HepG2 (cell line): Measurements from ENCODE around the gene LGALS14. TPM values are rescaled to one million over a fixed set of nuclear protein-coding genes. Genes with fewer than 3 reads are reported as not detected.

ENCODE experiments used
- ATAC-seq: fragments of 200-7000 bp; cut with Tn5 transposase; 3 replicates; pipeline ENCODE4 v1.9.1; 2020; ENCODE audit warnings: mild to moderate bottlenecking, moderate library complexity
- BruUV-seq: library from RNA; stranded (reverse); fragments of 400-500 nt; replicated peaks from 2 replicates; lab custom pipeline; 2021; lab: Mats Ljungman, UMichigan
- CTCF ChIA-PET: fragments of 300-600 bp; formaldehyde crosslinking; extraction: SDS; loops from one replicate; lab custom pipeline; 2021; ENCODE audit warnings: low total read pairs, inconsistent platforms, low intra/inter-chr PET ratio; lab: Yijun Ruan, JAX
- POLR2A ChIA-PET: fragments of 350-600 bp; sonication (Branson Sonifier 250); formaldehyde crosslinking; loops from one replicate; lab custom pipeline; 2020; ENCODE audit warnings: antibody characterized with exemption, inconsistent platforms; lab: Yijun Ruan, JAX
- DNase-seq: peaks from one replicate; pipeline ENCODE4 v3.0.0-alpha.2; 2015; ENCODE audit warnings: low spot score
- FAIRE-seq: peaks from 3 replicates; lab custom pipeline; 2011; peaks lifted over from hg19 to GRCh38; lab: Jason Lieb, UNC
- H2AFZ ChIP-seq: one replicate; pipeline ENCODE4 v1.6.1; 2011; ENCODE audit warnings: low read length, inconsistent platforms
- H3K27ac ChIP-seq: fragments of 300-600 bp; 3 replicates; pipeline ENCODE4 v1.8.0; 2011; ENCODE audit warnings: mixed run types, mild to moderate bottlenecking, mixed read lengths, low read length, inconsistent platforms; ENCODE audit not compliant: insufficient read depth; ENCODE audit errors: extremely low read length
- H3K27me3 ChIP-seq, 2 experiments: fragments of 200-600 bp in 1 of 2; 2 replicates in 1 of 2; 3 replicates in 1 of 2; pipeline versions ENCODE4 v1.6.0 to v1.8.0; 2011; ENCODE audit warnings: low read length in 2 of 2, mild to moderate bottlenecking in 2 of 2, moderate library complexity in 2 of 2, inconsistent platforms in 1 of 2; ENCODE audit not compliant: insufficient read depth in 2 of 2, control insufficient read depth in 1 of 2
- H3K36me3 ChIP-seq, 2 experiments: fragments of 200-600 bp in 1 of 2; replicated peaks in 1 of 2; 2 replicates in 1 of 2; 3 replicates in 1 of 2; pipeline versions ENCODE4 v1.5.1 to v1.8.0; 2011; ENCODE audit warnings: low read length in 2 of 2, inconsistent platforms in 1 of 2; ENCODE audit not compliant: insufficient read depth in 2 of 2, control insufficient read depth in 1 of 2
- H3K4me1 ChIP-seq: 2 replicates; pipeline ENCODE4 v1.5.1; 2012; ENCODE audit warnings: low read length, inconsistent platforms; ENCODE audit not compliant: insufficient read depth
- H3K4me2 ChIP-seq: 2 replicates; pipeline ENCODE4 v1.6.0; 2011; ENCODE audit warnings: low read depth, low read length, inconsistent platforms
- H3K4me3 ChIP-seq, 3 experiments: fragments of 200-600 bp in 1 of 3; sonication (generic), shearing (Covaris generic) in 1 of 3; replicated peaks in 1 of 3; 2 replicates each; pipeline ENCODE4 v1.5.1; 2011 to 2016; ENCODE audit warnings: low read length in 3 of 3, inconsistent platforms in 2 of 3, low read depth in 2 of 3, mild to moderate bottlenecking in 2 of 3, control low read depth in 1 of 3, mixed read lengths in 1 of 3; ENCODE audit not compliant: insufficient read depth in 1 of 3
- H3K79me2 ChIP-seq: one replicate; pipeline ENCODE4 v1.6.1; 2011; ENCODE audit warnings: low read length, inconsistent platforms; ENCODE audit not compliant: insufficient read depth
- H3K9ac ChIP-seq: 2 replicates; pipeline ENCODE4 v1.6.0; 2011; ENCODE audit warnings: mild to moderate bottlenecking, low read depth, low read length, inconsistent platforms; ENCODE audit not compliant: insufficient read depth
- H3K9me3 ChIP-seq: 2 replicates; pipeline ENCODE4 v1.5.1; 2012; ENCODE audit warnings: mild to moderate bottlenecking, low read length
- H4K20me1 ChIP-seq: 2 replicates; pipeline ENCODE4 v1.6.0; 2011; ENCODE audit warnings: inconsistent platforms, mild to moderate bottlenecking, low read length, moderate library complexity; ENCODE audit not compliant: insufficient read depth
- KMT2A ChIP-seq: sonication (generic); formaldehyde crosslinking; IDR thresholded peaks from 2 replicates; pipeline ENCODE4 v1.4.0; 2020; ENCODE audit warnings: missing genetic modification reagents
- XRCC5 ChIP-seq: fragments of 200-400 bp; formaldehyde crosslinking; optimal IDR thresholded peaks from 2 replicates; pipeline ENCODE3; 2017; ENCODE audit warnings: mild to moderate bottlenecking, low read length
- ZNF557 ChIP-seq: sonication (generic); formaldehyde crosslinking; IDR thresholded peaks from 2 replicates; pipeline ENCODE4 v1.4.0; 2020; ENCODE audit warnings: missing genetic modification reagents
- ZNF660 ChIP-seq: sonication (generic); formaldehyde crosslinking; IDR thresholded peaks from 2 replicates; pipeline ENCODE4 v1.5.1; 2020; ENCODE audit warnings: mild to moderate bottlenecking, low read depth, missing genetic modification reagents, borderline replicate concordance
- ZNF713 ChIP-seq: sonication (generic); formaldehyde crosslinking; IDR thresholded peaks from 2 replicates; pipeline ENCODE4 v1.4.0; 2020; ENCODE audit warnings: mild to moderate bottlenecking, missing genetic modification reagents
- WGBS: methylation state at CpG from one replicate; pipeline ENCODE4 v1.1.6; 2017; ENCODE audit warnings: low lambda C conversion rate; 5-methylcytosine and 5-hydroxymethylcytosine counted together
- in situ Hi-C: cut with HindIII; loops from 2 replicates; pipeline ENCODE4 v1.10.0; 2017; ENCODE audit warnings: low pct_unique_long_range_greater_than_20kb; ENCODE audit not compliant: extremely low pct_ligation_motif_present
- intact Hi-C: fragments of 100-400 bp; cut with micrococcal nuclease; formaldehyde crosslinking; loops from one replicate; pipeline ENCODE4 v1.10.0; 2022; ENCODE audit not compliant: unreplicated experiment
- polyA plus RNA-seq, 8 experiments: library from polyadenylated mRNA; depleted of rRNA in 3 of 8; stranded (reverse) in 7 of 8; unstranded in 1 of 8; fragments of >200 nt; fragmentation: Illumina TruSeq in 4 of 8; extraction: Trizol in 4 of 8; gene quantifications; 2 replicates each; pipeline versions ENCODE4 v1.2.1 to v1.2.3, GENCODE V29; 2011 to 2016; ENCODE audit warnings: low read depth in 4 of 8, missing spikeins in 1 of 8, mixed read lengths in 1 of 8; ENCODE audit not compliant: insufficient read depth in 1 of 8
- total RNA-seq, 5 experiments: library from RNA; depleted of rRNA; stranded (reverse); fragments of >200 nt; fragmentation: Illumina TruSeq; extraction: Trizol; gene quantifications; 2 replicates each; pipeline ENCODE4 v1.2.3, GENCODE V29; 2016; ENCODE audit warnings: low read depth in 1 of 5
- TF ChIP-seq, protein P1 (sequence below): sonication (generic); formaldehyde crosslinking; IDR thresholded peaks from 2 replicates; pipeline ENCODE4 v1.4.0; 2020; ENCODE audit warnings: missing genetic modification reagents
- TF ChIP-seq, protein P2 (sequence below): sonication (generic); formaldehyde crosslinking; IDR thresholded peaks from 2 replicates; pipeline ENCODE4 v1.4.0; 2020; ENCODE audit warnings: mild to moderate bottlenecking, missing genetic modification reagents, borderline replicate concordance
- TF ChIP-seq, protein P3 (sequence below): sonication (generic); formaldehyde crosslinking; IDR thresholded peaks from 2 replicates; pipeline ENCODE4 v1.4.0; 2020; ENCODE audit warnings: mild to moderate bottlenecking, missing genetic modification reagents

Gene LGALS14
- total and polyA plus RNA-seq, 2 of the 13 experiments (the other 11 are each of a cell fraction or from before 2014, with no cell fraction given) = not detected

DNA sequence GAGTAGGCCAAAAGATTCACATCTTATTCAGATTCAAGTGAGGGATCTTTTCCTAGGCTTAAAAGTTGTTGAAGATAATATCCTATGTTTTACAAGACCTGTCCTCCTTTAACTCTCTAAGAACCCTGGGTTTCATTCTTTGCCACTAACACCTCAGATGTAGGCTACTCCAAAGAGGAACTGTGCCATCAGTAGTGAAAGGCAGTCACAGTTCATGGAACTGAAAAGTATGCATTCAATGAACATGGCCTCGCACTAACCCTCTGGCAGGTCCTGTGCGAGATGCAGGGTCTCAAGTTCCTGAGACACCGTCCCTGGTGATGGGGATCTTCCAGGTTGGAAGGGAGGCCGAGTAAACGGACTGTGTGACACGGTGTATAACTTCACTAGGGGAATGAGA is 4.3 kb downstream of the LGALS14 start:
- FAIRE-seq = no peak
- TF ChIP-seq XRCC5 (no peak), KMT2A (no peak), ZNF660 (CRISPR knock-in tag) (no peak), ZNF557 (CRISPR knock-in tag) (no peak), ZNF713 (CRISPR knock-in tag) (no peak)
- TF ChIP-seq, protein P1, sequence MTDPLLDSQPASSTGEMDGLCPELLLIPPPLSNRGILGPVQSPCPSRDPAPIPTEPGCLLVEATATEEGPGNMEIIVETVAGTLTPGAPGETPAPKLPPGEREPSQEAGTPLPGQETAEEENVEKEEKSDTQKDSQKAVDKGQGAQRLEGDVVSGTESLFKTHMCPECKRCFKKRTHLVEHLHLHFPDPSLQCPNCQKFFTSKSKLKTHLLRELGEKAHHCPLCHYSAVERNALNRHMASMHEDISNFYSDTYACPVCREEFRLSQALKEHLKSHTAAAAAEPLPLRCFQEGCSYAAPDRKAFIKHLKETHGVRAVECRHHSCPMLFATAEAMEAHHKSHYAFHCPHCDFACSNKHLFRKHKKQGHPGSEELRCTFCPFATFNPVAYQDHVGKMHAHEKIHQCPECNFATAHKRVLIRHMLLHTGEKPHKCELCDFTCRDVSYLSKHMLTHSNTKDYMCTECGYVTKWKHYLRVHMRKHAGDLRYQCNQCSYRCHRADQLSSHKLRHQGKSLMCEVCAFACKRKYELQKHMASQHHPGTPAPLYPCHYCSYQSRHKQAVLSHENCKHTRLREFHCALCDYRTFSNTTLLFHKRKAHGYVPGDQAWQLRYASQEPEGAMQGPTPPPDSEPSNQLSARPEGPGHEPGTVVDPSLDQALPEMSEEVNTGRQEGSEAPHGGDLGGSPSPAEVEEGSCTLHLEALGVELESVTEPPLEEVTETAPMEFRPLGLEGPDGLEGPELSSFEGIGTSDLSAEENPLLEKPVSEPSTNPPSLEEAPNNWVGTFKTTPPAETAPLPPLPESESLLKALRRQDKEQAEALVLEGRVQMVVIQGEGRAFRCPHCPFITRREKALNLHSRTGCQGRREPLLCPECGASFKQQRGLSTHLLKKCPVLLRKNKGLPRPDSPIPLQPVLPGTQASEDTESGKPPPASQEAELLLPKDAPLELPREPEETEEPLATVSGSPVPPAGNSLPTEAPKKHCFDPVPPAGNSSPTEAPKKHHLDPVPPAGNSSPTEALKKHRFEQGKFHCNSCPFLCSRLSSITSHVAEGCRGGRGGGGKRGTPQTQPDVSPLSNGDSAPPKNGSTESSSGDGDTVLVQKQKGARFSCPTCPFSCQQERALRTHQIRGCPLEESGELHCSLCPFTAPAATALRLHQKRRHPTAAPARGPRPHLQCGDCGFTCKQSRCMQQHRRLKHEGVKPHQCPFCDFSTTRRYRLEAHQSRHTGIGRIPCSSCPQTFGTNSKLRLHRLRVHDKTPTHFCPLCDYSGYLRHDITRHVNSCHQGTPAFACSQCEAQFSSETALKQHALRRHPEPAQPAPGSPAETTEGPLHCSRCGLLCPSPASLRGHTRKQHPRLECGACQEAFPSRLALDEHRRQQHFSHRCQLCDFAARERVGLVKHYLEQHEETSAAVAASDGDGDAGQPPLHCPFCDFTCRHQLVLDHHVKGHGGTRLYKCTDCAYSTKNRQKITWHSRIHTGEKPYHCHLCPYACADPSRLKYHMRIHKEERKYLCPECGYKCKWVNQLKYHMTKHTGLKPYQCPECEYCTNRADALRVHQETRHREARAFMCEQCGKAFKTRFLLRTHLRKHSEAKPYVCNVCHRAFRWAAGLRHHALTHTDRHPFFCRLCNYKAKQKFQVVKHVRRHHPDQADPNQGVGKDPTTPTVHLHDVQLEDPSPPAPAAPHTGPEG (CRISPR knock-in tag) = no peak
- TF ChIP-seq, protein P2, sequence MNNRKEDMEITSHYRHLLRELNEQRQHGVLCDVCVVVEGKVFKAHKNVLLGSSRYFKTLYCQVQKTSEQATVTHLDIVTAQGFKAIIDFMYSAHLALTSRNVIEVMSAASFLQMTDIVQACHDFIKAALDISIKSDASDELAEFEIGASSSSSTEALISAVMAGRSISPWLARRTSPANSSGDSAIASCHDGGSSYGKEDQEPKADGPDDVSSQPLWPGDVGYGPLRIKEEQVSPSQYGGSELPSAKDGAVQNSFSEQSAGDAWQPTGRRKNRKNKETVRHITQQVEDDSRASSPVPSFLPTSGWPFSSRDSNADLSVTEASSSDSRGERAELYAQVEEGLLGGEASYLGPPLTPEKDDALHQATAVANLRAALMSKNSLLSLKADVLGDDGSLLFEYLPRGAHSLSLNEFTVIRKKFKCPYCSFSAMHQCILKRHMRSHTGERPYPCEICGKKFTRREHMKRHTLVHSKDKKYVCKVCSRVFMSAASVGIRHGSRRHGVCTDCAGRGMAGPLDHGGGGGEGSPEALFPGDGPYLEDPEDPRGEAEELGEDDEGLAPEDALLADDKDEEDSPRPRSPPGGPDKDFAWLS (CRISPR knock-in tag) = no peak
- TF ChIP-seq, protein P3, sequence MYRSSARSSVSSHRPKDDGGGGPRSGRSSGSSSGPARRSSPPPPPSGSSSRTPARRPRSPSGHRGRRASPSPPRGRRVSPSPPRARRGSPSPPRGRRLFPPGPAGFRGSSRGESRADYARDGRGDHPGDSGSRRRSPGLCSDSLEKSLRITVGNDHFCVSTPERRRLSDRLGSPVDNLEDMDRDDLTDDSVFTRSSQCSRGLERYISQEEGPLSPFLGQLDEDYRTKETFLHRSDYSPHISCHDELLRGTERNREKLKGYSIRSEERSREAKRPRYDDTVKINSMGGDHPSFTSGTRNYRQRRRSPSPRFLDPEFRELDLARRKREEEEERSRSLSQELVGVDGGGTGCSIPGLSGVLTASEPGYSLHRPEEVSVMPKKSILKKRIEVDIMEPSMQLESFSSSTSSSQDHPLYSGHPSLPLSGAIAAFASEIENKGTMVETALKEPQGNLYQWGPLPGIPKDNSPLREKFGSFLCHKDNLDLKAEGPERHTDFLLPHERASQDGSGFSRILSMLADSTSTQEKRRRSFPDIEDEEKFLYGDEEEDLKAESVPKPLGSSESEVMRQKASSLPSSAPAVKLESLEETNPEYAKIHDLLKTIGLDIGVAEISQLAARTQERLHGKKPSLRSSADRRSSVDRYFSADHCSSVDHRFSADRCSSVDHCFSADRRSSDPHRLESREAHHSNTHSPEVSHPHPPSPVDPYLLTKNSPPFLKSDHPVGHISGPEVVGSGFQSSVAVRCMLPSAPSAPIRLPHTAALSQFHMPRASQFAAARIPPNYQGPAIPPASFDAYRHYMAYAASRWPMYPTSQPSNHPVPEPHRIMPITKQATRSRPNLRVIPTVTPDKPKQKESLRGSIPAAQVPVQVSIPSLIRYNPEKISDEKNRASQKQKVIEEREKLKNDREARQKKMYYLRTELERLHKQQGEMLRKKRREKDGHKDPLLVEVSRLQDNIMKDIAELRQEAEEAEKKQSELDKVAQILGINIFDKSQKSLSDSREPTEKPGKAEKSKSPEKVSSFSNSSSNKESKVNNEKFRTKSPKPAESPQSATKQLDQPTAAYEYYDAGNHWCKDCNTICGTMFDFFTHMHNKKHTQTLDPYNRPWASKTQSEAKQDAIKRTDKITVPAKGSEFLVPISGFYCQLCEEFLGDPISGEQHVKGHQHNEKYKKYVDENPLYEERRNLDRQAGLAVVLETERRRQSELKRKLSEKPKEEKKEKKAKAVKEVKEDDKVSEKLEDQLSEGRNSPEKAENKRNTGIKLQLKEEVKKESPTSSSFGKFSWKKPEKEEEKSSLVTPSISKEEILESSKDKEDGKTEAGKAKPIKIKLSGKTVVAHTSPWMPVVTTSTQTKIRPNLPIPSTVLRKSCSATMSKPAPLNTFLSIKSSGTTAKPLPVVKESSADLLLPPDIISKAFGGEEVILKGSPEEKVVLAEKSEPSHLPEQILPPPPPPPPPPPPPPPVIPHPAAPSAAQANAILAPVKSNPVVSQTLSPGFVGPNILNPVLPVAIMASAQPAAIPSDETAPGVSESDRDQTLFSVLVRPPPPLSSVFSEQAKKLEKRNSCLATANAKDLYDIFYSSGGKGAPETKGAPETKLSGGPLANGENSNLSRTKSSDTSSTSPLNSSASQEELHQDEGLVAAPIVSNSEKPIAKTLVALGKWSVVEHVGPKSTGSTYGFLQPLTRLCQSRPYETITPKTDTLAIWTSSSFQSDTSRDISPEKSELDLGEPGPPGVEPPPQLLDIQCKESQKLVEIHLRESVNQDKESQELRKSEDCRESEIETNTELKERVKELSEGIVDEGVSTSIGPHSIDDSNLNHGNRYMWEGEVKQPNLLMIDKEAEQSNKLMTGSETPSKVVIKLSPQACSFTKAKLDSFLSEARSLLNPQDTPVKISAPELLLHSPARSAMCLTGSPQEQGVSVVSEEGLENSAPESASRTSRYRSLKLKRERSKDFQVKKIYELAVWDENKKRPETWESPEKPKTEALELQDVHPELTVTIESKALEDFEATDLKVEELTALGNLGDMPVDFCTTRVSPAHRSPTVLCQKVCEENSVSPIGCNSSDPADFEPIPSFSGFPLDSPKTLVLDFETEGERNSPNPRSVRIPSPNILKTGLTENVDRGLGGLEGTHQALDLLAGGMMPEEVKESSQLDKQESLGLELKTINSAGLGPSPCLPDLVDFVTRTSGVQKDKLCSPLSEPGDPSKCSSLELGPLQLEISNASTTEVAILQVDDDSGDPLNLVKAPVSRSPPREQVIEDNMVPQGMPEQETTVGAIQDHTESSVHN (CRISPR knock-in tag) = no peak

More for the DNA sequence above, 4.3 kb downstream of the LGALS14 start:
- intact Hi-C loops = no loop called here
- Histone ChIP-seq H3K9ac (no peak overlapping the region), H3K4me3 (no peak overlapping the region), H3K9me3 (no peaks in the 10 kb centered on the region), H3K4me1 (peaks cover 15% of the 10 kb centered on the region), H4K20me1 (no peaks in the 10 kb centered on the region), H3K27ac (no peak overlapping the region), H3K79me2 (no peaks in the 10 kb centered on the region), H2AFZ (no peak overlapping the region), H3K36me3 (no peaks in the 10 kb centered on the region), H3K4me2 (no peak overlapping the region), H3K27me3 (no peaks in the 10 kb centered on the region; a peak in 2 of 5 replicates)
- BruUV-seq = no TSS peak
- ChIA-PET POLR2A (no interaction called here), CTCF (no interaction called here)
- in situ Hi-C loops = no loop called here
- ATAC-seq (no peak), DNase-seq (no peak)
- 29% methylated on average over 6 of the region's 6 CpGs for WGBS
